ENCODE results near the gene RBM38.

Gene RBM38

GRCh38 chr20:57455386-57455785, 64.2 kb downstream of the RBM38 start:
- no peak for ATAC-seq
- no peak for DNase-seq

GRCh38 chr20:57456116-57456515, 64.9 kb downstream of the RBM38 start:
- ATAC-seq, result no peak
- DNase-seq, result no peak

- no peak for ATAC-seq
These were observed 66.3 kb downstream of the RBM38 start for GRCh38 chr20:57457243-57458095.

GRCh38 chr20:57458400-57459160, 67.4 kb downstream of the RBM38 start:
- DNase-seq (no peak), ATAC-seq (no peak)

More at GRCh38 chr20:57457243-57458095, 66.3 kb downstream of the RBM38 start:
- no peak for DNase-seq
